ENCODE measurements around the gene HDAC4. TPM values are rescaled to one million over a fixed set of nuclear protein-coding genes. Genes with fewer than 3 reads are reported as not detected.

The HDAC4 gene
- total and polyA plus RNA-seq, 9 of the 15 experiments (the other 6 are each of a cell fraction or from before 2014, with no cell fraction given), result 0.11 to 20.2 (median 4.0) TPM

GRCh38 chr2:239232195-239232578 lies 168.6 kb downstream of the HDAC4 start:
- H3K4me2 ChIP-seq (ENCODE audit: insufficient read depth, low read length), result no peak overlapping the region
- H3K9me3 ChIP-seq (replicated peaks; ENCODE audit: control insufficient read depth, insufficient read depth, low read depth, low read length), result no peaks in the 10 kb centered on the region
- DNase-seq (ENCODE audit: extremely low read depth in 1 of 4, low spot score in 3 of 4), result no peak
- no peaks in the 10 kb centered on the region for H3K9me1 ChIP-seq (ENCODE audit: control insufficient read depth, insufficient read depth, low read length)
- POLR2A ChIA-PET, result no interaction called here
- no peak for FAIRE-seq
- peaks cover 4 to 25% of the 10 kb centered on the region in 2 experiments; a peak in 2 of 5 replicates for H3K4me1 ChIP-seq (replicated peaks in 1 of 2; ENCODE audit: control insufficient read depth in 2 of 2, insufficient read depth in 2 of 2, low read length in 2 of 2)
- no peak overlapping the region for H3K27ac ChIP-seq (ENCODE audit: extremely low read depth, low read depth, low read length)
- in situ Hi-C loops (cut with MboI) (no loop called here), intact Hi-C loops (cut with micrococcal nuclease) (no loop called here)
- CTCF ChIA-PET (ENCODE audit: low intra/inter-chr PET ratio), result no interaction called here
- ATAC-seq, result no peak
- no peaks in the 10 kb centered on the region for H3K27me3 ChIP-seq (ENCODE audit: control insufficient read depth in 2 of 2, insufficient read depth in 2 of 2, low read length in 2 of 2)
- no peak overlapping the region for H3K4me3 ChIP-seq
- 87% methylated on average over 5 of the region's 6 CpGs for WGBS (ENCODE audit: insufficient coverage, low coverage, missing lambda C conversion rate)
- H4K20me1 ChIP-seq (replicated peaks; ENCODE audit: control insufficient read depth, insufficient read depth, low read length), result peaks cover 13% of the 10 kb centered on the region
- no peak overlapping the region for H3K9ac ChIP-seq (ENCODE audit: insufficient read depth in 1 of 2, low read depth in 2 of 2, low read length in 2 of 2)
- no peaks in the 10 kb centered on the region; the same call in 1 of the 3 replicates for H3K79me2 ChIP-seq (ENCODE audit: control insufficient read depth, insufficient read depth, low read length)
- TF ChIP-seq, protein P1, sequence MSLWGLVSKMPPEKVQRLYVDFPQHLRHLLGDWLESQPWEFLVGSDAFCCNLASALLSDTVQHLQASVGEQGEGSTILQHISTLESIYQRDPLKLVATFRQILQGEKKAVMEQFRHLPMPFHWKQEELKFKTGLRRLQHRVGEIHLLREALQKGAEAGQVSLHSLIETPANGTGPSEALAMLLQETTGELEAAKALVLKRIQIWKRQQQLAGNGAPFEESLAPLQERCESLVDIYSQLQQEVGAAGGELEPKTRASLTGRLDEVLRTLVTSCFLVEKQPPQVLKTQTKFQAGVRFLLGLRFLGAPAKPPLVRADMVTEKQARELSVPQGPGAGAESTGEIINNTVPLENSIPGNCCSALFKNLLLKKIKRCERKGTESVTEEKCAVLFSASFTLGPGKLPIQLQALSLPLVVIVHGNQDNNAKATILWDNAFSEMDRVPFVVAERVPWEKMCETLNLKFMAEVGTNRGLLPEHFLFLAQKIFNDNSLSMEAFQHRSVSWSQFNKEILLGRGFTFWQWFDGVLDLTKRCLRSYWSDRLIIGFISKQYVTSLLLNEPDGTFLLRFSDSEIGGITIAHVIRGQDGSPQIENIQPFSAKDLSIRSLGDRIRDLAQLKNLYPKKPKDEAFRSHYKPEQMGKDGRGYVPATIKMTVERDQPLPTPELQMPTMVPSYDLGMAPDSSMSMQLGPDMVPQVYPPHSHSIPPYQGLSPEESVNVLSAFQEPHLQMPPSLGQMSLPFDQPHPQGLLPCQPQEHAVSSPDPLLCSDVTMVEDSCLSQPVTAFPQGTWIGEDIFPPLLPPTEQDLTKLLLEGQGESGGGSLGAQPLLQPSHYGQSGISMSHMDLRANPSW (CRISPR knock-in tag; IDR thresholded peaks at IDR 0.05), result no peak
- TF ChIP-seq SRSF9 (IDR thresholded peaks at IDR 0.05; ENCODE audit: borderline replicate concordance, low read depth, low read length) (no peak), HDAC1 (IDR thresholded peaks at IDR 0.05) (no peak), FOS (IDR thresholded peaks at IDR 0.05; ENCODE audit: extremely low read depth, insufficient read length) (no peak), ZNF23 (CRISPR knock-in tag; IDR thresholded peaks at IDR 0.05) (no peak), ZNF3 (CRISPR knock-in tag; IDR thresholded peaks at IDR 0.05) (no peak), POLR3G (IDR thresholded peaks at IDR 0.05; ENCODE audit: extremely low read depth, insufficient read length, insufficient replicate concordance) (no peak), EP300 (IDR thresholded peaks at IDR 0.05; ENCODE audit: low read length) (no peak), ZNF740 (CRISPR knock-in tag; IDR thresholded peaks at IDR 0.05) (no peak), ZNF740 (tag; IDR thresholded peaks at IDR 0.05) (no peak), HCFC1 (IDR thresholded peaks at IDR 0.05; ENCODE audit: low read depth, low read length) (no peak), HEY1 (CRISPR knock-in tag; IDR thresholded peaks at IDR 0.05; ENCODE audit: borderline replicate concordance) (no peak), ZNF282 (CRISPR knock-in tag; IDR thresholded peaks at IDR 0.05) (no peak), SMARCC2 (IDR thresholded peaks at IDR 0.05; ENCODE audit: low read depth) (no peak), ZNF165 (CRISPR knock-in tag; IDR thresholded peaks at IDR 0.05; ENCODE audit: borderline replicate concordance) (no peak)
- TF ChIP-seq, protein P2, sequence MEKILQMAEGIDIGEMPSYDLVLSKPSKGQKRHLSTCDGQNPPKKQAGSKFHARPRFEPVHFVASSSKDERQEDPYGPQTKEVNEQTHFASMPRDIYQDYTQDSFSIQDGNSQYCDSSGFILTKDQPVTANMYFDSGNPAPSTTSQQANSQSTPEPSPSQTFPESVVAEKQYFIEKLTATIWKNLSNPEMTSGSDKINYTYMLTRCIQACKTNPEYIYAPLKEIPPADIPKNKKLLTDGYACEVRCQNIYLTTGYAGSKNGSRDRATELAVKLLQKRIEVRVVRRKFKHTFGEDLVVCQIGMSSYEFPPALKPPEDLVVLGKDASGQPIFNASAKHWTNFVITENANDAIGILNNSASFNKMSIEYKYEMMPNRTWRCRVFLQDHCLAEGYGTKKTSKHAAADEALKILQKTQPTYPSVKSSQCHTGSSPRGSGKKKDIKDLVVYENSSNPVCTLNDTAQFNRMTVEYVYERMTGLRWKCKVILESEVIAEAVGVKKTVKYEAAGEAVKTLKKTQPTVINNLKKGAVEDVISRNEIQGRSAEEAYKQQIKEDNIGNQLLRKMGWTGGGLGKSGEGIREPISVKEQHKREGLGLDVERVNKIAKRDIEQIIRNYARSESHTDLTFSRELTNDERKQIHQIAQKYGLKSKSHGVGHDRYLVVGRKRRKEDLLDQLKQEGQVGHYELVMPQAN (IDR thresholded peaks at IDR 0.05; ENCODE audit: borderline replicate concordance), result no peak
- H3K36me3 ChIP-seq (ENCODE audit: control insufficient read depth, insufficient read depth, low read length), result no peaks in the 10 kb centered on the region
- BruUV-seq (replicated peaks), result no TSS peak
- H2AFZ ChIP-seq (ENCODE audit: low read depth, low read length), result no peak overlapping the region
